ENCODE results near the gene MTA3.
A peak's percentile ranks its signal among the peaks of the same experiment; 100 is the strongest.
"Not testable (repeated sequence)": the region's sequence is repeated elsewhere in the genome, so short reads cannot be mapped to it uniquely, and the experiment has no call there.

Gene MTA3

GRCh38 chr2:42567806-42568400 is 529 bp upstream of the MTA3 start:
- no peak for DNase-seq

GRCh38 chr2:42569116-42569711 is 782 bp downstream of the MTA3 start:
- peak; percentile 15 for DNase-seq

GRCh38 chr2:42569883-42570282 is 1.5 kb downstream of the MTA3 start:
- DNase-seq = no peak

- no peak for DNase-seq
Measured at GRCh38 chr2:42572297-42573081, 4.1 kb downstream of the MTA3 start.

- DNase-seq = no peak
Measured at GRCh38 chr2:42573256-42573655, 4.8 kb downstream of the MTA3 start.

GRCh38 chr2:42575458-42576064 is 7.1 kb downstream of the MTA3 start:
- DNase-seq = no peak

- no peak for DNase-seq
Measured at GRCh38 chr2:42578621-42579020, 10.2 kb downstream of the MTA3 start.

- no peak for DNase-seq
Measured at GRCh38 chr2:42581257-42581656, 12.8 kb downstream of the MTA3 start.

- not testable (repeated sequence) for DNase-seq
Measured at GRCh38 chr2:42584628-42585027, 16.2 kb downstream of the MTA3 start.

- no peak for DNase-seq
Measured at GRCh38 chr2:42585779-42586178, 17.3 kb downstream of the MTA3 start.

GRCh38 chr2:42587526-42588117 is 19.2 kb downstream of the MTA3 start:
- DNase-seq = no peak

GRCh38 chr2:42588121-42588520 is 19.7 kb downstream of the MTA3 start:
- no peak for DNase-seq

GRCh38 chr2:42590176-42590575 is 21.7 kb downstream of the MTA3 start:
- no peak for DNase-seq

- DNase-seq = no peak
Measured at GRCh38 chr2:42593282-42593681, 24.9 kb downstream of the MTA3 start.

GRCh38 chr2:42598656-42599055 is 30.2 kb downstream of the MTA3 start:
- DNase-seq = no peak

- DNase-seq = no peak
Measured at GRCh38 chr2:42601076-42601475, 32.6 kb downstream of the MTA3 start.

GRCh38 chr2:42602218-42602875 is 33.9 kb downstream of the MTA3 start:
- no peak for DNase-seq

GRCh38 chr2:42602876-42603219 is 34.4 kb downstream of the MTA3 start:
- DNase-seq = no peak

- DNase-seq = not testable (repeated sequence)
Measured at GRCh38 chr2:42604341-42604867, 36.0 kb downstream of the MTA3 start.

- not testable (repeated sequence) for DNase-seq
Measured at GRCh38 chr2:42606166-42606565, 37.7 kb downstream of the MTA3 start.

GRCh38 chr2:42607101-42607637 is 38.7 kb downstream of the MTA3 start:
- no peak for DNase-seq

- no peak for DNase-seq
Measured at GRCh38 chr2:42613281-42614064, 45.0 kb downstream of the MTA3 start.

Data from hematopoietic multipotent progenitor cell treated with erythropoietin and hydrocortisone succinate and interleukin-3 and kit ligand, for 6 days (in vitro differentiated cells).